ENCODE measurements around the gene MIA. TPM values are rescaled to one million over a fixed set of nuclear protein-coding genes. Genes with fewer than 3 reads are reported as not detected.

Gene MIA
- total and polyA plus RNA-seq, 12 donors, result 0.74 to 9.2 (median 4.9) TPM; not detected in 6

DNA sequence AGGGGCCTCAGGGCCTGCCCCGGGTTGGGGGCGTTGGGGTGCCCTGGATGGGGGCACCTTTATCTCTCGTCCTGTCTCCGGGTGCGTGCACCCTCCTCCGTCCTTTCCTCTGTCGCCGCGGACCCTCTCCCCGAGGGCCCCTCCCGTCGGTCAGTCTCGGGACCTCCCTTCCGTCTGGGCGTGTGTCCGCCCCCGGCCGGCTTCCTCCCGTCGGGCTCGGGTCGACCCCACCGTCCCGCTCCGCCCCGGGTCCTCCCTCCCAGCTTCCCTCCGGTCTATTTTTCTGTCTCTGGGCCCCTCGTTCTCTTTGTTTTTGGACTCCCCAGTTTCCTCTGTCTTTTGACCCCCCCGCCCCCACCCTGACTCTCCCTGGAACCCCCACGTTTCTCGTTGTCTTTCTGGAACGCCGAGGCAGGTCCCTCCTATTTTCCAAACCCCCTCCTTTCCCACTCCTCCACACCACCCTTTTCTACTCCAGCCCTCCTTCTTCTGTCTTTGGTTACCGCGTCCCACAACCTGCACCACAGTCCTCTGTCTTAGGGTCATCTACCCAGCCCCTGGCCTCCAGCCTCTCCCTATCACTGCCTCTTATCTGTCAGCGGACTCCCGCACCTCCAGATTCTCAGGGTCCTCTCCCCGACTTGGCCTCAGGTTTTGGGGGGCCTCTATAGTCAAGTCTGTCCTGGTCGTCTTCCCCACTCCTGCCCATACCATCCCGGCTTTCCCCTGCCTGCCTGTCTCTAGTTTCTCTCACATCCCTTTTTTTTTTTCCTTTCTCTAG, 24.4 kb downstream of the MIA start:
- TF ChIP-seq, protein P1, sequence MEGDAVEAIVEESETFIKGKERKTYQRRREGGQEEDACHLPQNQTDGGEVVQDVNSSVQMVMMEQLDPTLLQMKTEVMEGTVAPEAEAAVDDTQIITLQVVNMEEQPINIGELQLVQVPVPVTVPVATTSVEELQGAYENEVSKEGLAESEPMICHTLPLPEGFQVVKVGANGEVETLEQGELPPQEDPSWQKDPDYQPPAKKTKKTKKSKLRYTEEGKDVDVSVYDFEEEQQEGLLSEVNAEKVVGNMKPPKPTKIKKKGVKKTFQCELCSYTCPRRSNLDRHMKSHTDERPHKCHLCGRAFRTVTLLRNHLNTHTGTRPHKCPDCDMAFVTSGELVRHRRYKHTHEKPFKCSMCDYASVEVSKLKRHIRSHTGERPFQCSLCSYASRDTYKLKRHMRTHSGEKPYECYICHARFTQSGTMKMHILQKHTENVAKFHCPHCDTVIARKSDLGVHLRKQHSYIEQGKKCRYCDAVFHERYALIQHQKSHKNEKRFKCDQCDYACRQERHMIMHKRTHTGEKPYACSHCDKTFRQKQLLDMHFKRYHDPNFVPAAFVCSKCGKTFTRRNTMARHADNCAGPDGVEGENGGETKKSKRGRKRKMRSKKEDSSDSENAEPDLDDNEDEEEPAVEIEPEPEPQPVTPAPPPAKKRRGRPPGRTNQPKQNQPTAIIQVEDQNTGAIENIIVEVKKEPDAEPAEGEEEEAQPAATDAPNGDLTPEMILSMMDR (IDR thresholded peaks at IDR 0.05), result no peak
- TF ChIP-seq POLR2A (IDR thresholded peaks at IDR 0.05), result no peak
- intact Hi-C loops (cut with DNase I), result loop anchor here in 1 of 2 donors (5.0 kb wide), 1 partner anchor 137 kb away; no protein-coding TSS in a partner anchor
- WGBS, 4 donors, result 1% methylated on average over 28 to 40 of the region's 40 CpGs
- H3K36me3 ChIP-seq (replicated peaks in 1 of 2), result peaks cover 0 to 10% of the 10 kb centered on the region in 2 donors
- H3K9me3 ChIP-seq (replicated peaks in 1 of 3), result no peaks in the 10 kb centered on the region
- H3K27ac ChIP-seq, result peak overlapping the region; percentile 20 to 94 (median 89)
- peaks cover 45 to 58% of the 10 kb centered on the region in 2 donors for H3K4me1 ChIP-seq (replicated peaks in 1 of 2)
- no peaks in the 10 kb centered on the region for H3K27me3 ChIP-seq
- peak in 5 of 7 donors; percentile 50 to 71 (median 66) for DNase-seq
- peak overlapping the region in 3 of 4 donors; percentile 53 to 96 (median 87) for H3K4me3 ChIP-seq

DNA sequence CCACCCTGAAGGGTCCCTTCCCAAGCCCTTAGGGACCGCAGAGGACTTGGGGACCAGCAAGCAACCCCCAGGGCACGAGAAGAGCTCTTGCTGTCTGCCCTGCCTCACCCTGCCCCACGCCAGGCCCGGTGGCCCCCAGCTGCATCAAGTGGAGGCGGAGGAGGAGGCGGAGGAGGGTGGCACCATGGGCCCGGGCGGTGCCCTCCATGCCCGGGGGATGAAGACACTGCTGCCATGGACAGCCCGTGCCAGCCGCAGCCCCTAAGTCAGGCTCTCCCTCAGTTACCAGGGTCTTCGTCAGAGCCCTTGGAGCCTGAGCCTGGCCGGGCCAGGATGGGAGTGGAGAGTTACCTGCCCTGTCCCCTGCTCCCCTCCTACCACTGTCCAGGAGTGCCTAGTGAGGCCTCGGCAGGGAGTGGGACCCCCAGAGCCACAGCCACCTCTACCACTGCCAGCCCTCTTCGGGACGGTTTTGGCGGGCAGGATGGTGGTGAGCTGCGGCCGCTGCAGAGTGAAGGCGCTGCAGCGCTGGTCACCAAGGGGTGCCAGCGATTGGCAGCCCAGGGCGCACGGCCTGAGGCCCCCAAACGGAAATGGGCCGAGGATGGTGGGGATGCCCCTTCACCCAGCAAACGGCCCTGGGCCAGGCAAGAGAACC, 25.1 kb downstream of the MIA start:
- H3K36me3 ChIP-seq (replicated peaks in 1 of 2), result peaks cover 0 to 12% of the 10 kb centered on the region in 2 donors
- H3K27ac ChIP-seq, result peak overlapping the region; percentile 20 to 94 (median 89)
- 52 to 60% (median 55%) methylated on average over 12 to 27 of the region's 27 CpGs for WGBS, 4 donors
- no peaks in the 10 kb centered on the region for H3K27me3 ChIP-seq
- peaks cover 52 to 66% of the 10 kb centered on the region in 2 donors for H3K4me1 ChIP-seq (replicated peaks in 1 of 2)
- intact Hi-C loops (cut with DNase I), result loop anchor here in 1 of 2 donors (5.0 kb wide), 1 partner anchor 138 kb away; no protein-coding TSS in a partner anchor
- DNase-seq, result peak in 1 of 7 donors; percentile 37
- TF ChIP-seq, protein P1 (IDR thresholded peaks at IDR 0.05), result no peak
- no peak for TF ChIP-seq POLR2A (IDR thresholded peaks at IDR 0.05)
- no peaks in the 10 kb centered on the region for H3K9me3 ChIP-seq (replicated peaks in 1 of 3)
- H3K4me3 ChIP-seq, result peak overlapping the region in 2 of 4 donors; percentile 87 to 96

DNA sequence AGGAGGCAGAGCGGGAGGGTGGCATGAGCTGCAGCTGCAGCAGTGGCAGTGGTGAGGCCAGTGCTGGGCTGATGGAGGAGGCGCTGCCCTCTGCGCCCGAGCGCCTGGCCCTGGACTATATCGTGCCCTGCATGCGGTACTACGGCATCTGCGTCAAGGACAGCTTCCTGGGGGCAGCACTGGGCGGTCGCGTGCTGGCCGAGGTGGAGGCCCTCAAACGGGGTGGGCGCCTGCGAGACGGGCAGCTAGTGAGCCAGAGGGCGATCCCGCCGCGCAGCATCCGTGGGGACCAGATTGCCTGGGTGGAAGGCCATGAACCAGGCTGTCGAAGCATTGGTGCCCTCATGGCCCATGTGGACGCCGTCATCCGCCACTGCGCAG, 25.7 kb downstream of the MIA start:
- WGBS, 4 donors, result 60 to 87% (median 75%) methylated on average over 3 to 27 of the region's 27 CpGs
- Histone ChIP-seq H3K4me1 (replicated peaks in 1 of 2) (peaks cover 57 to 71% of the 10 kb centered on the region in 2 donors), H3K4me3 (peak overlapping the region in 1 of 4 donors; percentile 87), H3K36me3 (replicated peaks in 1 of 2) (peaks cover 0 to 14% of the 10 kb centered on the region in 2 donors), H3K9me3 (replicated peaks in 1 of 3) (no peaks in the 10 kb centered on the region), H3K27ac (peak overlapping the region in 4 of 5 donors; percentile 14 to 94 (median 60)), H3K27me3 (no peaks in the 10 kb centered on the region)
- intact Hi-C loops (cut with DNase I), result loop anchor here in 1 of 2 donors (5.0 kb wide), 1 partner anchor 139 kb away; no protein-coding TSS in a partner anchor
- DNase-seq, result peak in 1 of 7 donors; percentile 48
- no peak for TF ChIP-seq POLR2A (IDR thresholded peaks at IDR 0.05)
- TF ChIP-seq, protein P1 (IDR thresholded peaks at IDR 0.05), result no peak

Measured in adrenal gland (tissue), 12 donors.